ENCODE results near the gene TYSND1. TPM values are rescaled to one million over a fixed set of nuclear protein-coding genes. Genes with fewer than 3 reads are reported as not detected.

Gene TYSND1
- total RNA-seq, 2 experiments from 2014 or later = 20.0 to 20.3 TPM

- no peak for DNase-seq
- Mint-ChIP-seq H3K4me1 (ENCODE audit: low read depth) (no peaks in the 10 kb centered on the region), H3K27ac (no peak overlapping the region), H3K9me3 (no peaks in the 10 kb centered on the region), H3K4me3 (no peak overlapping the region), H3K36me3 (ENCODE audit: low read depth) (no peaks in the 10 kb centered on the region), H3K27me3 (no peaks in the 10 kb centered on the region)
- POLR2A ChIA-PET = interaction anchor here (1.2 kb wide), 1 partner anchor 23 kb away, joined by 3 read pairs; no protein-coding TSS in a partner anchor
- no peak for TF ChIP-seq CTCF (IDR thresholded peaks at IDR 0.05)
- ATAC-seq = no peak
- intact Hi-C loops (cut with micrococcal nuclease) = no loop called here
- CTCF ChIA-PET = interaction anchor here (1.1 to 1.5 kb wide), 3 partner anchors 31 to 76 kb away, joined by 4 to 6 read pairs (median 5); partner anchors contain the start of gene TYSND1
Measured at GRCh38 chr10:70191161-70191971, 44.9 kb upstream of the TYSND1 start.

GRCh38 chr10:70190581-70190980, 44.1 kb upstream of the TYSND1 start:
- ChIA-PET CTCF (interaction anchor here (1.1 to 1.5 kb wide), 3 partner anchors 31 to 75 kb away, joined by 4 to 6 read pairs (median 5); partner anchors contain the start of gene TYSND1), POLR2A (interaction anchor here (1.0 to 1.2 kb wide), 2 partner anchors 16 to 23 kb away, joined by 3 read pairs; no protein-coding TSS in a partner anchor)
- Mint-ChIP-seq H3K4me1 (ENCODE audit: low read depth) (no peaks in the 10 kb centered on the region), H3K9me3 (no peaks in the 10 kb centered on the region), H3K4me3 (no peak overlapping the region), H3K36me3 (ENCODE audit: low read depth) (no peaks in the 10 kb centered on the region), H3K27me3 (no peaks in the 10 kb centered on the region), H3K27ac (no peak overlapping the region)
- TF ChIP-seq CTCF (IDR thresholded peaks at IDR 0.05) = no peak
- DNase-seq (no peak), ATAC-seq (no peak)
- intact Hi-C loops (cut with micrococcal nuclease) = no loop called here

- Mint-ChIP-seq H3K27me3 (no peaks in the 10 kb centered on the region), H3K27ac (no peak overlapping the region), H3K36me3 (ENCODE audit: low read depth) (no peaks in the 10 kb centered on the region), H3K4me1 (ENCODE audit: low read depth) (no peaks in the 10 kb centered on the region), H3K4me3 (no peak overlapping the region), H3K9me3 (no peaks in the 10 kb centered on the region)
- intact Hi-C loops (cut with micrococcal nuclease) = no loop called here
- TF ChIP-seq CTCF (IDR thresholded peaks at IDR 0.05) = no peak
- ChIA-PET CTCF (interaction anchor here (1.1 to 1.5 kb wide), 3 partner anchors 32 to 74 kb away, joined by 4 to 6 read pairs (median 5); partner anchors contain the start of gene TYSND1), POLR2A (interaction anchor here (1.0 to 1.2 kb wide), 2 partner anchors 15 to 22 kb away, joined by 3 read pairs; no protein-coding TSS in a partner anchor)
- no peak for DNase-seq
- ATAC-seq = no peak
Measured at GRCh38 chr10:70190102-70190501, 43.6 kb upstream of the TYSND1 start.

- intact Hi-C loops (cut with micrococcal nuclease) = no loop called here
- Mint-ChIP-seq H3K36me3 (ENCODE audit: low read depth) (no peaks in the 10 kb centered on the region), H3K27ac (no peak overlapping the region), H3K4me3 (no peak overlapping the region), H3K9me3 (no peaks in the 10 kb centered on the region), H3K27me3 (no peaks in the 10 kb centered on the region), H3K4me1 (ENCODE audit: low read depth) (no peaks in the 10 kb centered on the region)
- DNase-seq = no peak
- CTCF ChIA-PET = interaction anchor here (1.3 kb wide), 1 partner anchor 43 kb away, joined by 3 read pairs; no protein-coding TSS in a partner anchor
- POLR2A ChIA-PET = interaction anchor here (0.7 kb wide), 1 partner anchor 55 kb away, joined by 3 read pairs; no protein-coding TSS in a partner anchor
- no peak for TF ChIP-seq CTCF (IDR thresholded peaks at IDR 0.05)
- ATAC-seq = no peak
Measured at GRCh38 chr10:70188768-70189167, 42.3 kb upstream of the TYSND1 start.

- ChIA-PET POLR2A (no interaction called here), CTCF (no interaction called here)
- Mint-ChIP-seq H3K4me3 (no peak overlapping the region), H3K27ac (no peak overlapping the region), H3K9me3 (no peaks in the 10 kb centered on the region), H3K4me1 (ENCODE audit: low read depth) (no peaks in the 10 kb centered on the region), H3K36me3 (ENCODE audit: low read depth) (no peaks in the 10 kb centered on the region), H3K27me3 (peaks cover 2% of the 10 kb centered on the region)
- intact Hi-C loops (cut with micrococcal nuclease) = no loop called here
- TF ChIP-seq CTCF (IDR thresholded peaks at IDR 0.05) = no peak
- DNase-seq (no peak), ATAC-seq (no peak)
Measured at GRCh38 chr10:70186571-70186970, 40.1 kb upstream of the TYSND1 start.
